ENCODE data around the gene EYS.

- no peak for TF ChIP-seq NR1H2 (CRISPR knock-in tag; IDR thresholded peaks at IDR 0.05)
- TF ChIP-seq MXI1 (IDR thresholded peaks at IDR 0.05; ENCODE audit: low read depth, low read length), result no peak
- TF ChIP-seq POLR2AphosphoS5 (IDR thresholded peaks at IDR 0.05; ENCODE audit: control insufficient read depth, insufficient read depth, low read depth, low read length), result no peak
- TF ChIP-seq NFIX (CRISPR knock-in tag; IDR thresholded peaks at IDR 0.05; ENCODE audit: low read depth), result no peak
- TF ChIP-seq MYBL2 (IDR thresholded peaks at IDR 0.05; ENCODE audit: low read depth), result no peak
- no peak for TF ChIP-seq MYBL2 (CRISPR knock-in tag; IDR thresholded peaks at IDR 0.05; ENCODE audit: borderline replicate concordance)
These were observed 970.5 kb downstream of the EYS start for GRCh38 chr6:64736421-64736950.
